NCI-H748 treated with DMSO at 0.1 percent for 48 hours (cell line): Measurements from ENCODE around the gene MRM2.

ENCODE experiments used
- DNase-seq: peaks from one replicate; lab custom pipeline; 2025; lab: John Stamatoyannopoulos, UW

Gene MRM2

DNA sequence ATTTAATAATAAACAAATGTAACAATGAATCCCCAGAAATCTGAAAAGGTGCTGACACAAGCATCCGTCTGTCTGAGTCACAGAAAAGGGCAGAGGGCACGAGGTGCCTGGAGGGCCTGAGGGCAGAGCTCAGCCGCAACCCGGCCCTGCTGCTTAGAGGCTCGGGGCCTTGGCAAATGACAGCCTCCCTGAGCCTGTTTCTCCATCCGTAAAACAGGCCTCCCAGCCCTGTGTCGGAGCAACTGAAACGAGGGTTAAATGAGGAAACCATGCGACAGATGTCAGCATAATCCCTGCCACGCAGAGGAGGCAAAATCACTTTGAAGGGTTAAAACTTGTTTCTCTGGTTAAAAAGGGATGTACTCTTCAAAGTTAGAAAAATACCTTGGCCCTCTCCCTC is 24.9 kb upstream of the MRM2 start:
- DNase-seq, result no peak

DNA sequence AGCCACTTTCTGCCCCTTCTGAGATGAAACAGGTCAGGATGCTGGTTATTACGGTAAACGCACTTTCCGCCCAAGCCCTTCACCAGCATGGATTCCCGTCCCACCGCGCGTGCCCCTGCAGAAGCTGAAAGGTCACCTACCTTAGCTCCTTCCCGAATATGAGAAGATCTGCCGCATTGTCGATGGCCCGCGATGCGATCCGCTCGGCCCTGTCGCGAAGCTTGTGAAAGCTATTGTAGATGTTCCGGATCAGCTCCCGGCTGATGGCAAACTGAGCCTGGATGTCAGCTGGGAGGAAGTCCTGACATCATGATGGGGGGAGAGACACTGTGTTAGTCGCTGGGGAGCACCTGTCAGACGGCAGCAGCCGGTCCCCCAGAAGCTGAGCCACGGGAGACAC is 22.2 kb upstream of the MRM2 start:
- no peak for DNase-seq

DNA sequence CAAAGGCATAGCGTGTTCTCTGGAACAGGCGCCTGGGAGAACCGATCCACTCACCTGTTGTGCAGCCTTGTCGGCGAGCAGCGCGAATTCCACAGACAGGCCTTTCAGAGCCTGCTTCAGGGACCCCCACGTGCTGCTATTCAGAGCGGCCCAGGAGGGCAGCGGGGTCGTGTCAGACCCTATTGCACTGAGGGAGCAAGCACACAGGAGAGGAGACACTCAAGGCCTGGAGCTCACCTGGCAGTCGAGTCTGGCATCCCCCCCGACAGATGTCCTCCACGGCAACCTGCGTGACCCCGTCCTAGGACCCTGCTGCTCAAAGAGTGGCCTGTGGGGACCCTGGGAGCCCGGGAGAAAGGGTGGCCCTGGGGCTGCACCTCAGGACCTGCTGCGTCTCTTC is 21.2 kb upstream of the MRM2 start:
- no peak for DNase-seq

DNA sequence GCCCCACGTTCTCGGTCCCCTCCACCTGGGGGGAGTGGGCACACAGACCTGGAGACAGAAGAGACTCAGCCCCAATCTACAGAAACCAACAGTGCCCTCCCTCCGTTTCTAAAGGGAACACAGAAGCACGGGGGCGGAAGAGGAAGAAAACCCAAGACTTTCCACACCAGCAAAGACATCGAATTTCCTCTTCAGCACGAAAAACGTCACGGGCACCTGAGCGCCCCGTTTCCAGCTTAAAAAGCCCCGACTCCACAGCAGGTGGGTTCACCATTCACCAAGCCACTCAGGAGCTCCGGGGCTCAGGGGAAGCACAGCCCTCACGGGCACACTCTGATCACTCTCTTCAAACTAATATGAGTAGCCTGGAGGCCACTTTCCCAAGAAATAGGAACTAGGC is 19.6 kb upstream of the MRM2 start:
- DNase-seq, result no peak

DNA sequence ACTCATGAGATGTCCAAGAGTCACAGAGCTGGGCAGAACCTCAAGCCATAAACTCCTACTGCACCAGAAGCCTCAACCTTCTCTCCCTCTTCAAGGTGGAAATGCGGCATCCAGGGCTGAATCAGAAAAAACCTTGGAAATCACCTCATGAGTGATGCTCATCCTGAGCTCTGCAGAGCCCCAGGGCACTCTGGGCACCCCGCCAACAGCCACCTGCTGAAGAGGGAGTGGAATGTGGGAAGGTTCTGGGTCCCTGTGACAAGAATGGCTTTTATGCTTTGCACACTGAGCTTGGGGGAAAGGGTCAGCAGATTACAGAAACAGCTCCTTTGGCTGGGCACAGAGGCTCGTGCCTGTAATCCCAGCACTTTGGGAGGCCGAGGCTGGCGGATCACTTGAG is 18.8 kb upstream of the MRM2 start:
- DNase-seq, result no peak

DNA sequence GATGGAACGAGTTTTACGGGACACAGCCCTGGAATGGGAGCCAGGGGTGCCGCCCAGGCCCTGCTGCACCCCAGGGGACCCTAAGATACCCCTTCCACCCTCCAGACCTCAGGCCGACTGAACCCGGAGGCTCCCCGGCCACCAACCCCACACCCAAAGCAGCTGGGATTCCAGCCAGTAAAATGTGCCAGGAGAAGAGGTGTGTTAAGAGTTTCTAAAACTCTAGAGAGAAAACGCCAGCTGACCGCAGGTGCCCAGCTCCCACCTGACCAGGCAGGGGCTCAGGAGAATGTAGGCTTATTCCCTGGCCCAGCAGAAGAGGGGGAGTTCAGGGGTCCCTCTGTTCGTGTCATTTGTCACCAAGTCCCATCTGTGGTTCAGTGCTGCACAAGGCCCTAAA is 17.5 kb upstream of the MRM2 start:
- no peak for DNase-seq

DNA sequence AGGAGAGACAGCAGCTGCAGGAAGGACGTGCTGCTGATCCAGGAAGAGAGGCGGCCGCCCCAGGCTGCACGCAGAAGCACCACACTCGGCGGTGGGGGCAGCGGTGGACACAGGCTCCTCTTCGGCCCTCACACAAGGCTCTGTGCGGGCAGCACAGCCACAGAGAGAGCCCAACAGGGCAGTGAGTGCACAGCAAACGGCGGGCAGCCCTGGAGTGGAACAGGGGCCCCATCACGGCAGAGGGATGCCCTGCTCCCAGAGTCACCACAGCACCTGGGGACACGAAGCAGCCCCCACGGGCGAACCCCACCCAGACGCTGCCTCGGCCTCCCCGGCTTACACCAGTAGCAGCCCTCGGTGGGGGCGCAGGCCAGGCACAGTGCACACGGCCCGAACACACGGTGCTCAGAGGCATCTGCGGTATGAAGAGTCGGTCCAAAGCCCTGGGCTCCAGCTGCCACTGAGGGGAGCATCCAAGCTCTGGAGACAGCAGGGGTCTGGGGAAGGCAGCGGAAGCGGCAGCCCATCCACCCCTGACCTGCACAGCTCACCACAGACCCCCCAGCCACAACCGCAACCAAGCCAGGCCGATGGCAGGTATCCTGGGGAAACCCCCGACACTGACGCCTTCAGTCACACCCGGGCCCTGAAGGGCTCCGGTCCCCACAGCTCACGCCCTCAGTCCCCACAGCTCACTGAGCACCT is 16.8 kb upstream of the MRM2 start:
- no peak for DNase-seq

DNA sequence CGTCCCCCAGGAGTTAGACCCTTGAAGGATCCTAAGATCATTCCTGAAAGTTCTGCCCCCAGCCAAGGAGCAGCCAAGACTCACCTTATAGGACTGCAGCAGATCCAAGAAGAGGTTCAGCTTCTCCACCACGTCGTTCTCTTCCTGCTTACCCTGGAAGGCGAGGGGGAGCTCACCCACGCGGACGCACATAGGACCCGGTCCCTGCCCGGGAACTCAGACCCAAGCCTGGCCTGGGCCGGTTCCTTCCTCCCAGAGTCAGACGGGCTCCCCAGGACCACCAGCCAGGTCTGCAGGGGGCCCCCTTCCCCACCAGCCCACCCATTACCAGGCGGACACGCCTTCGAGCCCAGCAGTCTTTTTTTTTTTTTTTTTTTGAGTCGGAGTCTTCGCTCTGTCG is 15.6 kb upstream of the MRM2 start:
- no peak for DNase-seq

DNA sequence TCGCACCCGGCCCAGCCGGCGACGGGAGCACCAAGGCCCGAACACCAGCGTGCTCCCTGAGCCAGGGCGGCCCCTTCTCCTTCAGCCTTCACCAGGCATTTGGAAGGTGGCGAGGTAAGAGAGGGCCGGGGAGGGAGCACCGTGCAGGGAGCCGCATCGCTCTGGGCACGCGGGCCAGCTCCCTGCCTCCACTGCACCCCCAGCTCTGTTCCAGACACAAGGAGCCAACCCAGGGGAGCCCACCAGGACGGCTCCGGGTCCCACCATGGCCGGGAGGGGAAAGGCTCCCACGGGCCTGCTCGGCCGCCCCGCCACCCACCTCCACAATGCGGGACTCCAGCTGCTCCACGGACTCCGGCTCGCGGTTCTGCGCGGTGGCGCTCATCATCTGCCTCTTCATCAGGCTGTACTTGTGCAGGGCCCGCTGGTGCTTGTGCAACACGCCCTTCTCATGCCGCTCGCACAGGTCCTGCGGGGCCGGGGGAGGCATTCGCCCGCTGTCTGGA is 15.1 kb upstream of the MRM2 start:
- no peak for DNase-seq

DNA sequence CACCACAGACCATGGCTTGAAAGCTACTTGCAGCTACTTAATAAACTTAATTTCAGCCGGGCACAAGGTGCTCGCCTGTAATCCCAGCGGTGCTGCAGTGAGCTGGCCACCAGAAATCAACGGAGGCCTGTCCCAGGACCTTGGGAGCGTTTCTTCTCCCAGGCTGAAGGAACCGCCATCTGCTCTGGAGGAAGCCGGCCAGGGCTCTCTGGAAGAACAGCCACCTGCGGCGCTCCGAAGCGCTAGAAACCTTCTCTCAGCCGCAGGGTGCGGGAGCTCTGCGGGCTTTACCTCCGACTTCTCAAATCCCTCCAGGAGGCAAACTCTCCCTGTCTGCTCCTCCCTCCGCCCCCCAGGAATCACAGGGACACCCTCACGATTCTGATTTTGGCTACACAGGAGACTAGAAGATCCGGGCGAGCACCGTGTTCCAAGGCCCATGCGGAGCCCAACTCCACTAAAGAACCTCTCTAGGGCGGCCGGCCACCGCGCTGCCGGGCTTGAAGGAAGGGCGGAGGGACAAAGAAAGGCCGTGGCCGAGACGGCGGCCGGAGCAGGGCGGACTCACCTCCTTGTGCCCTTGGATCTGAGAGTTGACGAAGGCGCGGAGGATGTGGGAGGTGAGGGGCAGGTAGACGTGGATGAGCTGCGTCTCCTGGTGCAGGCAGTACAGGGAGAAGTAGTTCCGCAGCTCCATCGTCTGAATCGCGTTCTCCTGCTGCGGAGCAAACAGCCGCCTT is 14.5 kb upstream of the MRM2 start:
- no peak for DNase-seq

DNA sequence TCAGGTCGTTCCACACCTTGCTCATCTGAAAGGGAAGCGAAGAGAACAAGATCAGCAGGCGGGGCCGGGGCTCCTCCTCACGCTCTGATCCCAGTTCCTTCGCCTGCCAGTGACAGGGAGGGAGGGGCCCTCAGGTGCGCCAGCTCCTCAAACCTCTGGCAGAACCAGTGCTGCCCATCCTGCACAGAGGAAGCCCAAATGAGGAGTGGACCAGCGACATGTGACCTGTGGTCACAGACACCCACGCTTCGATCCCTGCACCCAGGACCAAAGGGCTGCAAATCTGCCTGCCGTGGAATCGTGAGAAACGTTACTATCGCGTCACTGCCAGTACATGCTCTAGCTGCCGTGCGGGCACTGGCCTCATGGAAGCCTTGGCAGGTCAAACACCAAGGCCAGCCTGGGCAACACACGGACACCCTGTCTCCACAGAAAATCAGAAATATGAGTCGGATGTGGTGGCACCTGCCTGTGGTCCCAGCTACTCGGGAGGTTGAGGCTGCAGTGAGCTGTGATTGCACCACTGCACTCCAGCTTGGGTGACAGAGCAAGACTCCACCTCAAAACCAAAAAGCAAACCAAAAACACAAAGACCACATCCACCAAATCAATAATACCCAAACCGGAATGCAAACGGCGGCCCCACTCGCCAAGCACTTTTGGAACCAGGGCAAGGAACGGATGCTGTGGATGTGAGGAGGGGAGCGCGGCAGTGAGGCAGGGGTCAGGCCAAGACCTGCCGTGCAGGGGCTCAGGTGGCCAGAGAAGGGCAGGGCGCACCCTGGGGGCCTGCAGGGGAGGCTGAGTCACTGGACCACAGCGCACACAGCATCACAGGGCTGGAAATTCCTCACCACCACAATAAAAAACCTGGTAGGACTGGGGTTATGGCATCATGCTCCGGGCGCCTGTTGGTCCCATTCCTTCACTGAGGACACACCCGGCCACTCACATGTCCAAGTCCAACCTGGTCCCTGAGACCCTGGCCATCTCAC is 13.4 kb upstream of the MRM2 start:
- DNase-seq, result no peak

DNA sequence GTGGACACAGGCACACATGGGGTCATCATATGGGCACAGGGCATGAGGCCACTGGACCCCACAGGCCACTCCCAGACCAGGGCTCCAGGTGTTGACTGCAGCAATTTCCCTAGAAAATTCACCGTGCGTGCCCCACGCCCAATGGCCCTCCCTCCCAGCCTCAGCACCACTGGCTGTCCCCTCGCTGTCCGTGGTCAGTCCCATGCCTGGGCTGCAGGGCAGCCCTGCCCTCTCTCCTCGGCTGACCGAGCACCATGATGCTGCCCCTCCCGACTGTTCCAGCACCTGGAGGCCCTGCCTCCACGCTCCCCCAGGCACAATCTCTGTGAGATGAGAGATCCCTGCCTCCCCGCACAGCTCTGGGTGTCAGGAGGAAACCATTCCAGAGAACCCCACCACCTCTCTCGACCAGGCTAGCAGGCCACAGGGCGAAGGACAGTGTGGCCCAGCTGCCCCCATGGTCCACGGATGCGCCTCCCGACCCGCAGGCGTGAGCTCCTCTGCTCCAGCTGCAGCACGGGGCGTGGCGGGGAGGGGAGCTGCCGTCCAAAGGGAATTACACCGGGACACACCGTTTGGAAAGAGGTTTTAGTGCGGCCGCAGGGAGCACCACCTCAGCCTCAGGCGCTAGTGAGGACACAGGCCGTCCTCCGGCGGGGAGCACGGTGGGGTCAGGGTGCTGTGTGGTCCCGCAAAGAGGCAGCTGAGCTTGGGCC is 12.6 kb upstream of the MRM2 start:
- DNase-seq, result no peak

DNA sequence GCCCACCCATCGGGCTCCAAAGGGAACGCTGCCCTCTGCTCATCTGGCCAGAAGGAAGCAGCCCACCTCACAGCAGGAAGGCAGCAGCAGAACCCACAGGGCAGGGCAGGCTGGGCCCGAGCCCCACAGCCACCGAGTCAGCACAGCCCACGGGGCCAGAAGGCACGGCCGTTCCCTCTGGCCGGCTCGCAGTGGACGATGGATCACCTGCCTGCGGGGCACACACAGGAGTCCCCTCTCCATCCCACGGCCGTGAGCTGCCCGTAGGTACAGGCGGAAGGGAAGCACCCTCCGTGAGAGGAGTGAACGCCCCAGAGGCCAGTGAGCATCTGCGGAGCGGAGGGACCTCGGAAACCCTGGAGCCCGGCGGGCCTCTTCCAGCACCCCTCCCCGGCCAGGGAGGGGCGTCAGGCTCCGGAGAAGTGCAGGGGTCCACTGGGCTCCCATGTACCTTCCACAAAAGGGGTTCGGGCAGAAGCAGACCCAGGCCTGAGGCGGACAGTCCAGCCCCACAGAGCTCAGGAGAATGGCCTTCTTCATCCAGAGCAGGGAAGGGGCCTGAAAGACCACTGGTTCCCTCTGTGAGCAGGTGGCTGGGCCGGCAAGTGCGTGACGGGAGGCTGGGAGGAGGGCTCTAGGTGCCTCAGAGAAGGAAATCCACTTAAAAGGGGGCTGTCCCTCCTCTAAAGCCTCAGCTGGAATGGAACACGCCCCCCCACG is 11.7 kb upstream of the MRM2 start:
- DNase-seq, result no peak

DNA sequence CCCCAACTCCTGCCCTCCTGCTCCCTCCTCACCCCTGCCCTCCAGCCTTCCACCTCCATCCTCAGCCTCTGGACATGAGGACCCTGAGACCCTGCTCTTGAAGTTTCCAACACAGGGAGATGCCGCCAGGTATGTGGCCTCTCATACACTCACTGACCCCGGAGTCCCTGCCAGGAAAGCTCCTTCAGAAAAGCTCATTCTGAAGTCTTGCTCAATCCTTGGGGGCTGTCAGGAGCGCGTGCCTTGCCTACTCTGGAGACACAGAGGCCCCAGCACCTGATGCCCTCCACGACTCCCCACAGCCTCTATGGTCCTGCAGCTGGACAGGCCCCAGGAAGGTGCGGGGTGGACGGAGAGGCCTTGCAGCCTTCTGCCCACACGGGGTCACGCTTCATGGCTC is 11.0 kb upstream of the MRM2 start:
- DNase-seq, result no peak

DNA sequence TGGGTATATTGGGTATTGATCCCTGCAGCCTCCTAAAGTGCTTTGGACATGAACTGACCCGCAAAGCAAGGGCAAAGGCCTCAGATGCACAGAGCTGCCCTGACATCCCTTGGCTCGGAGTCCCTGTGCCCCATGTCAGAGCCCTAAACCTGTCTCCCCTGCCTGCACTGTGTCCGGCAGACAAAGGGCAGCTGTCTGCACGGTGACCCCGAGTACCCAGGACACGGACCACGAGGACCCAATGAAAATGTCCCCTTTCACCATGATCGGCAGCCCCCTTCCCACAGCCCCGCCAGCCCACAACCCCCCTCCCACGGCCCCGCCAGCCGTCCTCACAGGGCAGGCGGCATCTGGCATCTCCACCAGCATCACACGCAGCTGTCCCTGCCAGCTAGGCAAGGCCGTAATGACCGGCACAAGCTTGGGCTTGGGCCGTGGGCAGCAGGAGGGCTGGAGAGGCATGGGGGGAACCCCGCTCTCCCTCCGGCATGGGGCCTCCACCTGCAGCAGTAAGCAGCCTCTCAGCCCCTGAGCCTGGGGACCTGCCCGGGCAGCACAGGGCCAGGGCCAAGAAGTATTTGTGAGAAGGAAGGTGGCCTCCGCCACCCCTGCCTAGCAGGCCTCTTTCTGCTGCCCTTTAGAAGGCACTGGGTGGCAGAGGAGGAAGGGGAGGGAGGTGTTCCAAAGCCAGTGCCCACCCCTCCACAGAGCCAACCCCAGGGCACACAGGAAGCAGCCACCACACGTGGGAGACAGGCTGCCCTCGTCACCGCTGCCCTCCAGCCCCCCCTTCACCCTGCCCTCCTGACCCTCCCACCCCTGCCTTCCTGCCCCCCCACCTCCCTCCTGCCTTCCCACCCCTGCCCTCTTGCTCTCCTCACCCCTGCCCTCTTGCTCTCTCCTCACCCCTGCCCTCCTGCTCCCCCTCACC is 10.1 kb upstream of the MRM2 start:
- DNase-seq, result no peak

DNA sequence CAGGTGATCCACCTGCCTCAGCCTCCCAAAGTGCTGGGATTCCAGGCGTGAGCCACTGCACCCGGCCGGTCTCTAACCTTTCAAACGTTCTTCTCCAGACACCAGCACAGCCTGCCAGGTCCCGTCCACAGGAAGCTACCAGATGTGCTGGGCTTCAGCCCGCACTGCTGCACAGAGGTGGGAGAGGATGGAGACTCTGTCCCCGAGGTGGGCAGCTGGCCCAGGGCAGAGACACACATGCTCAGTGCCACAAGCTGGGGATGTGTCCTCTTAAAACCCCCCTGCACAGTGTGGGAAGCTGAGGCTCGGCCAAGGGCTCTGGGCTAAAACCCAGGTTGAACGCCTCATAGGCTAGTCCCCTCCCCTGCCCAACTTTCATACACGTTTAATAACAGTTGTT is 9.4 kb upstream of the MRM2 start:
- no peak for DNase-seq

DNA sequence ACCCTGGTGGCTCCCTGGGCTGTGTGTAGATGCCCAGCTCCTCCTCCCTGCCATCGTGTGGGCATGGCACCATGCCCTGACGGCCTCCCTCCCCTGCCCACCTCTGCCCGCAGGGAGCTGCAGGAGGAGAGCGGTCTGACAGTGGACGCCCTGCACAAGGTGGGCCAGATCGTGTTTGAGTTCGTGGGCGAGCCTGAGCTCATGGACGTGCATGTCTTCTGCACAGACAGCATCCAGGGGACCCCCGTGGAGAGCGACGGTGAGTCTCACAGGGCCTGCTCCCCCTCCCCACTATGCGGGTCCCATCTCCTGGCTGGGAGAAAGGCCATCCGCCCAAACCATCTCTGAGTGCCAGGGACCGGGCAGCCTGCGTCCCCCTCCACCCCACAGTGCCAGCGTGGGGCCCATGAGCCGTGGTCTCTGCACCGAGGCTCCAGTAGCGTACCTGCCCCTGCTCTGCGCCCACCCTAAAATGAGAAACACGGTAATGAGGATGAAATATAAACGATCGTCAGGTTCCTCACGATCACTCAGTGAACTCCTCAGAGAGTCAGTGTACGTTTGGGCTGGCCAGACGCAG is 7.8 kb upstream of the MRM2 start:
- DNase-seq, result no peak

DNA sequence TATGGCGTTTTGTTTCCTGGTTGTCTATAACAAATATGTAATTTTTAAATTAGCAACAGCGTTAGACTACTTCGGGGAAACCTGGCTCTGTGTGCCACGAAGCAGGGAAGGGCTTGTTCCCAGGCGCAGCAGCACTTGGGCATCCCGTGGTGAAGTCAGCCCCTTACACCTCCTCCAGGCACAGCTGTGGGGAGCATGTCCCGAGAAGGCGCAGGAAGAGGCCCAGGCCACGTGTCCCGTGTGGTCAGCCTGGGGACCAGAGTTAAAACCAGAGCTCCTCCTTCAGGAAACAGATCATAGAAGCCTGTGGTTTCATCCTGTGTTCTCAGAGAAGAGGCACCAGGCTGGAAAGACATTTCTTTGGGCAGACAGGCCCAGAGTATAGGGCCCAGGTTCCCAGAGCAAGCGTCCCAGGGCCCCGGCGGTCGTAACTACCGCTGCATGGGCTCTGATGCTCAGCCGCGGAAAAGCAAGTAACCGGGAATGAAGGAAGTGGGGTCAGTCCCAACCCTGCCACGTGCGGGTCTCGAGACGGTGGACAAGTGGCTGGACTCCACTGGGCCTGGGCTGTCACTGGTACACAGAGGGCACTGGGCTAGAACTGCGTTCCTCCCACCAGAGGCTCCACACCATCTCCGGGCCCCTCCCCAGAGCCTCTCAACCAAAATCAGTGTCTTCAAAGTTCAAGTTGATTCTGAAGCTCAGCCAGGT is 7.1 kb upstream of the MRM2 start:
- DNase-seq, result no peak
